ENCODE results near the gene CFAP410. TPM values are rescaled to one million over a fixed set of nuclear protein-coding genes. Genes with fewer than 3 reads are reported as not detected.

The CFAP410 gene
- total and polyA plus RNA-seq, 2 of the 4 experiments (the other 2 are of a cell fraction): 3.8 to 10.3 TPM

GRCh38 chr21:44374601-44375280 lies 35.6 kb upstream of the CFAP410 start:
- H2AK5ac ChIP-seq (ENCODE audit: low read depth, low read length): no peak overlapping the region
- H3K4me1 ChIP-seq (ENCODE audit: control insufficient read depth, insufficient read depth, low read length): no peaks in the 10 kb centered on the region
- ATAC-seq (ENCODE audit: low read depth): no peak
- H3K9me1 ChIP-seq (ENCODE audit: insufficient read depth, low read length): no peaks in the 10 kb centered on the region
- BruUV-seq (replicated peaks): no TSS peak
- dilution Hi-C loops (cut with HindIII; ENCODE audit: low sequenced_read_pairs, unreplicated experiment) (no loop called here), in situ Hi-C loops (cut with MboI; ENCODE audit: low sequenced_read_pairs) (no loop called here), intact Hi-C loops (cut with micrococcal nuclease) (no loop called here)
- H4K8ac ChIP-seq (ENCODE audit: low read depth in 2 of 2, low read length in 2 of 2): no peak overlapping the region
- H2AFZ ChIP-seq (replicated peaks; ENCODE audit: low read length, poor library complexity): no peak overlapping the region
- peaks cover 13% of the 10 kb centered on the region for H3K9me3 ChIP-seq (ENCODE audit: control insufficient read depth, insufficient read depth, low read length)
- no peak overlapping the region for H2BK15ac ChIP-seq (ENCODE audit: low read depth, low read length)
- H3K23ac ChIP-seq (ENCODE audit: low read depth, low read length): no peak overlapping the region
- H3K4ac ChIP-seq (ENCODE audit: low read depth, low read length): no peak overlapping the region
- H3K4me2 ChIP-seq (ENCODE audit: low read depth, low read length): no peak overlapping the region
- no peaks in the 10 kb centered on the region for H3K36me3 ChIP-seq (ENCODE audit: control insufficient read depth, insufficient read depth, low read length)
- POLR2A ChIA-PET (ENCODE audit: unreplicated experiment): no interaction called here
- H2BK5ac ChIP-seq (ENCODE audit: low read depth, low read length, poor library complexity, severe bottlenecking): no peak overlapping the region
- no peak overlapping the region for H4K91ac ChIP-seq (ENCODE audit: insufficient read depth, low read depth, low read length)
- H3K14ac ChIP-seq (replicated peaks; ENCODE audit: low read depth, low read length): no peak overlapping the region
- H2BK20ac ChIP-seq (ENCODE audit: low read depth, low read length): no peak overlapping the region
- H3K56ac ChIP-seq (ENCODE audit: extremely low read depth, insufficient read depth, low read length): no peak overlapping the region
- TF ChIP-seq CTCF (conservative IDR thresholded peaks at IDR 0.05; ENCODE audit: low read depth, low read length) (no peak), CHD1 (IDR thresholded peaks at IDR 0.05; ENCODE audit: low read depth, low read length) (no peak), SMC3 (IDR thresholded peaks at IDR 0.05; ENCODE audit: low read depth, low read length) (no peak), CEBPB (IDR thresholded peaks at IDR 0.05; ENCODE audit: low read depth, low read length) (no peak), MXI1 (IDR thresholded peaks at IDR 0.05; ENCODE audit: borderline replicate concordance, low read depth, low read length) (no peak), POLR2A (IDR thresholded peaks at IDR 0.05; ENCODE audit: low read depth, low read length) (no peak), MAFK (IDR thresholded peaks at IDR 0.05; ENCODE audit: low read depth, low read length) (no peak), RAD21 (IDR thresholded peaks at IDR 0.05; ENCODE audit: low read length) (no peak), RFX5 (IDR thresholded peaks at IDR 0.05; ENCODE audit: low read depth, low read length) (no peak), MAZ (IDR thresholded peaks at IDR 0.05; ENCODE audit: borderline replicate concordance, low read depth, low read length) (no peak), NFE2L2 (IDR thresholded peaks at IDR 0.05; ENCODE audit: low read depth, low read length) (no peak), BHLHE40 (IDR thresholded peaks at IDR 0.05; ENCODE audit: low read depth, low read length) (no peak), FOS (IDR thresholded peaks at IDR 0.05; ENCODE audit: low read depth, low read length) (no peak)
- TF ChIP-seq, protein P1, sequence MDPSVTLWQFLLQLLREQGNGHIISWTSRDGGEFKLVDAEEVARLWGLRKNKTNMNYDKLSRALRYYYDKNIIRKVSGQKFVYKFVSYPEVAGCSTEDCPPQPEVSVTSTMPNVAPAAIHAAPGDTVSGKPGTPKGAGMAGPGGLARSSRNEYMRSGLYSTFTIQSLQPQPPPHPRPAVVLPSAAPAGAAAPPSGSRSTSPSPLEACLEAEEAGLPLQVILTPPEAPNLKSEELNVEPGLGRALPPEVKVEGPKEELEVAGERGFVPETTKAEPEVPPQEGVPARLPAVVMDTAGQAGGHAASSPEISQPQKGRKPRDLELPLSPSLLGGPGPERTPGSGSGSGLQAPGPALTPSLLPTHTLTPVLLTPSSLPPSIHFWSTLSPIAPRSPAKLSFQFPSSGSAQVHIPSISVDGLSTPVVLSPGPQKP (IDR thresholded peaks at IDR 0.05; ENCODE audit: borderline replicate concordance, low read depth, low read length): no peak
- TF ChIP-seq, protein P2, sequence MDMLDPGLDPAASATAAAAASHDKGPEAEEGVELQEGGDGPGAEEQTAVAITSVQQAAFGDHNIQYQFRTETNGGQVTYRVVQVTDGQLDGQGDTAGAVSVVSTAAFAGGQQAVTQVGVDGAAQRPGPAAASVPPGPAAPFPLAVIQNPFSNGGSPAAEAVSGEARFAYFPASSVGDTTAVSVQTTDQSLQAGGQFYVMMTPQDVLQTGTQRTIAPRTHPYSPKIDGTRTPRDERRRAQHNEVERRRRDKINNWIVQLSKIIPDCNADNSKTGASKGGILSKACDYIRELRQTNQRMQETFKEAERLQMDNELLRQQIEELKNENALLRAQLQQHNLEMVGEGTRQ (IDR thresholded peaks at IDR 0.05; ENCODE audit: low read depth, low read length): no peak
- WGBS, 2 experiments (ENCODE audit: extremely low coverage in 2 of 2, insufficient read length in 1 of 2): 79% methylated on average over 14 of the region's 24 CpGs; no CpG with 5 or more reads in 1 of the 2 experiments
- H3K27me3 ChIP-seq (ENCODE audit: control insufficient read depth, insufficient read depth, low read length): no peaks in the 10 kb centered on the region; the same call in 1 of the 2 replicates
- H4K20me1 ChIP-seq (ENCODE audit: insufficient read depth, low read length): no peaks in the 10 kb centered on the region
- CTCF ChIA-PET: no interaction called here
- H2AK9ac ChIP-seq (replicated peaks; ENCODE audit: low read depth, low read length, poor library complexity): no peak overlapping the region
- no peak overlapping the region for H4K5ac ChIP-seq (ENCODE audit: low read depth, low read length)
- H3K9ac ChIP-seq (ENCODE audit: low read depth, low read length): no peak overlapping the region
- H2BK120ac ChIP-seq (ENCODE audit: low read depth, low read length): no peak overlapping the region
- H3K27ac ChIP-seq (ENCODE audit: insufficient read depth, low read length): no peak overlapping the region
- no peaks in the 10 kb centered on the region for H3K79me1 ChIP-seq (ENCODE audit: low read depth in 1 of 2, low read length in 2 of 2)
- H3K18ac ChIP-seq (ENCODE audit: low read depth, low read length): no peak overlapping the region
- no peak for DNase-seq
- no peak overlapping the region for H3K4me3 ChIP-seq (ENCODE audit: insufficient read depth, low read depth, low read length)
